Upper lobe of left lung (tissue), 4 donors: ENCODE data around the gene STIL.

Source experiments
- CTCF ChIP-seq, 6 experiments: fragments of 450-650 bp in 4 of 6; fragments of 200-600 bp in 2 of 6; sonication (generic) in 2 of 6; IDR thresholded peaks; one replicate each; pipeline ENCODE4 v1.5.1; 2016 to 2019; ENCODE audit warnings: antibody characterized with exemption in 6 of 6
- POLR2A ChIP-seq, 4 donors: fragments of 450-650 bp; IDR thresholded peaks; one replicate each; pipeline ENCODE4 v1.5.1; 2016 to 2017; ENCODE audit warnings: antibody characterized with exemption in 4 of 4, mild to moderate bottlenecking in 2 of 4
- POLR2AphosphoS5 ChIP-seq, 2 donors: sonication (generic); formaldehyde crosslinking; IDR thresholded peaks; one replicate each; pipeline ENCODE4 v1.5.1; 2017; ENCODE audit warnings: antibody characterized with exemption in 2 of 2

GRCh38 chr1:47362828-47363227 is 48.9 kb upstream of the STIL start:
- TF ChIP-seq POLR2A (IDR thresholded peaks at IDR 0.05) (no peak), POLR2AphosphoS5 (IDR thresholded peaks at IDR 0.05) (no peak), CTCF (IDR thresholded peaks at IDR 0.05) (no peak)
